Measurements from ENCODE around the gene RAB8A.

The RAB8A gene

DNA sequence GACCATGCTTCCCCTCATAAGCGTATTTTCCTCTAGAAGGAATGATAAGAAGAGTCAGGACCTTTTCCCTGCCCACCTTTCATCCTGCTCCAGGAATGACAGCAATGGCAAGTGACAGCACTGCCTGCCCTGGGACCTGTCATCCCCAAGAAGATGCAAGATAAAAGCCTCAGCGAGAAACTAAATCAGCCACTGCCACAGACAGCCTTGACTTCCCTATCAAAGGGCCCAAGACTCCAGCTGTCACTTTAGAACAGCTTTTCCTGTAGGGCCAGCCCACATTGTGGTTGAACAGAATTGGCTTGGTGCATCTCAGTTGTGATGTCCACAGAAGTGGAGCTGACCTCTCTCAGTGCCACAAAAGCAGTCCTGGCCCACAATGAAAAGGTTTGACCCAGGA is 1.1 kb downstream of the RAB8A start:
- no peaks in the 10 kb centered on the region for H3F3A ChIP-seq (ENCODE audit: insufficient read depth, low read length)
- H3K9ac ChIP-seq (ENCODE audit: low read length): peak overlapping the region; percentile 96
- H3K79me2 ChIP-seq (ENCODE audit: insufficient read depth, low read length): peaks cover 23% of the 10 kb centered on the region
- H3K4me3 ChIP-seq (ENCODE audit: low read depth, low read length, poor library complexity, severe bottlenecking): peak overlapping the region; percentile 86
- H3K4me2 ChIP-seq (ENCODE audit: low read length): peak overlapping the region; percentile 98
- no peaks in the 10 kb centered on the region for H3K27me3 ChIP-seq (ENCODE audit: insufficient read depth, low read length)
- H3K36me3 ChIP-seq (ENCODE audit: insufficient read depth, low read length): peaks cover 17% of the 10 kb centered on the region; the same call in 1 of the 2 replicates
- H3K9me2 ChIP-seq (ENCODE audit: low read depth, low read length): no peaks in the 10 kb centered on the region
- no peaks in the 10 kb centered on the region for H4K20me1 ChIP-seq (ENCODE audit: insufficient read depth, low read length)
- H3K4me1 ChIP-seq (ENCODE audit: insufficient read depth, low read length, severe bottlenecking): peaks cover 55% of the 10 kb centered on the region
- no peak overlapping the region for H2AFZ ChIP-seq (ENCODE audit: low read length)
- no peak for TF ChIP-seq EZH2 (IDR thresholded peaks at IDR 0.05; ENCODE audit: borderline replicate concordance, low read length)
- TF ChIP-seq, protein P1, sequence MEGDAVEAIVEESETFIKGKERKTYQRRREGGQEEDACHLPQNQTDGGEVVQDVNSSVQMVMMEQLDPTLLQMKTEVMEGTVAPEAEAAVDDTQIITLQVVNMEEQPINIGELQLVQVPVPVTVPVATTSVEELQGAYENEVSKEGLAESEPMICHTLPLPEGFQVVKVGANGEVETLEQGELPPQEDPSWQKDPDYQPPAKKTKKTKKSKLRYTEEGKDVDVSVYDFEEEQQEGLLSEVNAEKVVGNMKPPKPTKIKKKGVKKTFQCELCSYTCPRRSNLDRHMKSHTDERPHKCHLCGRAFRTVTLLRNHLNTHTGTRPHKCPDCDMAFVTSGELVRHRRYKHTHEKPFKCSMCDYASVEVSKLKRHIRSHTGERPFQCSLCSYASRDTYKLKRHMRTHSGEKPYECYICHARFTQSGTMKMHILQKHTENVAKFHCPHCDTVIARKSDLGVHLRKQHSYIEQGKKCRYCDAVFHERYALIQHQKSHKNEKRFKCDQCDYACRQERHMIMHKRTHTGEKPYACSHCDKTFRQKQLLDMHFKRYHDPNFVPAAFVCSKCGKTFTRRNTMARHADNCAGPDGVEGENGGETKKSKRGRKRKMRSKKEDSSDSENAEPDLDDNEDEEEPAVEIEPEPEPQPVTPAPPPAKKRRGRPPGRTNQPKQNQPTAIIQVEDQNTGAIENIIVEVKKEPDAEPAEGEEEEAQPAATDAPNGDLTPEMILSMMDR (IDR thresholded peaks at IDR 0.05; ENCODE audit: low read length): no peak
- H3K9me3 ChIP-seq (ENCODE audit: low read length): no peaks in the 10 kb centered on the region
- peak overlapping the region; percentile 35 for H3K27ac ChIP-seq (ENCODE audit: low read depth, low read length, poor library complexity, severe bottlenecking)

DNA sequence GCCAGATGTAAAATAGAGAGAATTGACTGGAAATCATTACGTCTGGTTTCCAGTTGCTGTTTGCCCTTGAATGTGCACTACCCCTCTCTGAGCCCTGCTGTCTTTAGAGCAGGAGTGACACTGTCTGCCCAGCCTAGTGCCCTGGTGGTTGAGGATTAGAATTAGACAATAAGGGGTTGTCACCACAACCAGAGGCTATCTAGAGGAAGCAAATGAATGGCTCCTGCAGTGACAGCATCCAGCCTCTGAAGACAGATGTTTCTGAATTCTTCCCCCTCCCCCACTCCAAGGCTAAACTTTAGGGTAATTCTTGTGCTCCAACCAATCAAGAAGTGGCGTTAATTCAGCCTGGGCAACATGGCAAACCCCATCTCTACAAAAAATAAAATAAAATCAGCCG is 2.0 kb downstream of the RAB8A start:
- H2AFZ ChIP-seq (ENCODE audit: low read length): no peak overlapping the region
- H3K4me3 ChIP-seq (ENCODE audit: low read depth, low read length, poor library complexity, severe bottlenecking): peak overlapping the region; percentile 86
- TF ChIP-seq EZH2 (IDR thresholded peaks at IDR 0.05; ENCODE audit: borderline replicate concordance, low read length): no peak
- TF ChIP-seq, protein P1 (IDR thresholded peaks at IDR 0.05; ENCODE audit: low read length): no peak
- peaks cover 18% of the 10 kb centered on the region for H3K36me3 ChIP-seq (ENCODE audit: insufficient read depth, low read length)
- H3K9me3 ChIP-seq (ENCODE audit: low read length): no peaks in the 10 kb centered on the region
- peaks cover 23% of the 10 kb centered on the region for H3K79me2 ChIP-seq (ENCODE audit: insufficient read depth, low read length)
- 0 out of 2 replicates have a peak, but pooled peaks cover 3% of the 10 kb centered on the region for H3F3A ChIP-seq (ENCODE audit: insufficient read depth, low read length)
- H3K9me2 ChIP-seq (ENCODE audit: low read depth, low read length): no peaks in the 10 kb centered on the region
- H3K9ac ChIP-seq (ENCODE audit: low read length): no peak overlapping the region
- peak overlapping the region; percentile 0 for H3K27ac ChIP-seq (ENCODE audit: low read depth, low read length, poor library complexity, severe bottlenecking)
- H3K4me1 ChIP-seq (ENCODE audit: insufficient read depth, low read length, severe bottlenecking): peaks cover 65% of the 10 kb centered on the region
- no peaks in the 10 kb centered on the region for H4K20me1 ChIP-seq (ENCODE audit: insufficient read depth, low read length)
- peak overlapping the region; percentile 98 for H3K4me2 ChIP-seq (ENCODE audit: low read length)
- H3K27me3 ChIP-seq (ENCODE audit: insufficient read depth, low read length): no peaks in the 10 kb centered on the region

DNA sequence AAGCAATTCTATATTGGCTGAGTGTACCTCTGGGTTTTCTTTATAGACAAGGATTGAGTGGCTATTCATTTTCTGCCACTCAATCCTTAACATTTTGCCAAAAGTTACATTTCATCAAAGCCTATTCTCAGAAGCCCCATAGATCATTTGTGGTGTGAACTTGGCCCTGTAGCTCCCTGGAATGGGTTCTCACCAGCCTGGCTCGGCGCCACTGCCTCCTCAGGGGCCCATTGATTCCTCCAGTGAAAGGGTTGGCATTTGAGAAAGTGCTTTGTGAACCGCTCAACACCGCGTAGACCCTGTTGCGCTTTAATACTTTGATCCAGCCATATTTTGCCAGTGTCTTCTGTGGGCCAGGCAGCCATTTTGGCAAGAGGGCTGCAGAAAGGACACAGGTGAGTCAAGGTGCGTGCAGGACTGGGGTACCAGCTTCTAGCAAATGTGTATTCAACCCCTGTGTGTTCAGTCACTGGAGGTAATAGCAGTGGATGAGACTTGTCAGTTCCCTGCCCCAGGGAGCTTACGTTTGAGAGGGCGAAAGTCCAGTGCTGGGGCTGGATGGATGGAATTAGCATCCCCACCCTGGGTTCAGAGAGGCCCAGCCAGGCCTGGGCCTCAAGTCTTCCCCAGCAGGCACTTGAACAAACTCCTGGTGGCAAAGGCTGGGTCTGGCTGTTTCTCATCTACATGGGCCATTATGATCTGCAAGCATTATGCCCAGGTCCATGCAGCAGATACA is 3.8 kb downstream of the RAB8A start:
- Histone ChIP-seq H3K9me3 (ENCODE audit: low read length) (no peaks in the 10 kb centered on the region), H3K9ac (ENCODE audit: low read length) (no peak overlapping the region; the same call in 1 of the 2 replicates), H2AFZ (ENCODE audit: low read length) (no peak overlapping the region), H3K9me2 (ENCODE audit: low read depth, low read length) (no peaks in the 10 kb centered on the region), H3K4me3 (ENCODE audit: low read depth, low read length, poor library complexity, severe bottlenecking) (no peak overlapping the region), H4K20me1 (ENCODE audit: insufficient read depth, low read length) (no peaks in the 10 kb centered on the region), H3K27me3 (ENCODE audit: insufficient read depth, low read length) (no peaks in the 10 kb centered on the region), H3K4me1 (ENCODE audit: insufficient read depth, low read length, severe bottlenecking) (peaks cover 77% of the 10 kb centered on the region), H3K36me3 (ENCODE audit: insufficient read depth, low read length) (peaks cover 34% of the 10 kb centered on the region), H3K79me2 (ENCODE audit: insufficient read depth, low read length) (peaks cover 23% of the 10 kb centered on the region), H3K4me2 (ENCODE audit: low read length) (peak overlapping the region; percentile 25; the same call in 1 of the 2 replicates), H3K27ac (ENCODE audit: low read depth, low read length, poor library complexity, severe bottlenecking) (peak overlapping the region; percentile 97), H3F3A (ENCODE audit: insufficient read depth, low read length) (0 out of 2 replicates have a peak, but pooled peaks cover 3% of the 10 kb centered on the region)
- TF ChIP-seq, protein P1 (IDR thresholded peaks at IDR 0.05; ENCODE audit: low read length): no peak
- no peak for TF ChIP-seq EZH2 (IDR thresholded peaks at IDR 0.05; ENCODE audit: borderline replicate concordance, low read length)
